Measurements from ENCODE around the gene PCED1B.

PCED1B gene

DNA sequence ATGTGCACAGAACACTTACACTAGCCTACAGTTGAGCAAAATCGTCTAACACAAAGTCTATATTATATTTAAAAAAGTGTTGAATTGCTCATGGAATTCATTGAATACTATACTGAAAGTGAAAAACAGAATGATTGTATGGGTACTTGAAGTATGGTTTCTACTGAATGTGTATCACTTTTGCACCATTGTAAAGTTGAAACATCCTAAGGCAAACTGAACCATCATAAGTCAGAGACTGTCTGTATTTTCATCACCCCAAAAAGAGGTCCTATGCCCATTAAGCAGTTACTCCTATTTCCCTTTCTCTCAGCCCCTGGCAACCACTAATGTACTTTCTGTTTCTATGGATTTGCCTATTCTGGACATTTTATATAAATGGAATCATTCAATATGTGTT, 4.8 kb downstream of the PCED1B start:
- TF ChIP-seq, protein P1, sequence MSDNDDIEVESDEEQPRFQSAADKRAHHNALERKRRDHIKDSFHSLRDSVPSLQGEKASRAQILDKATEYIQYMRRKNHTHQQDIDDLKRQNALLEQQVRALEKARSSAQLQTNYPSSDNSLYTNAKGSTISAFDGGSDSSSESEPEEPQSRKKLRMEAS (IDR thresholded peaks at IDR 0.05; ENCODE audit: low read depth, low read length): no peak
- no peak for TF ChIP-seq MYC (IDR thresholded peaks at IDR 0.05; ENCODE audit: low read depth, low read length)
- no peak for TF ChIP-seq CTCF (IDR thresholded peaks at IDR 0.05; ENCODE audit: low read depth, low read length)
- no peak for TF ChIP-seq POLR2A (IDR thresholded peaks at IDR 0.05; ENCODE audit: extremely low read depth, insufficient read length)
- no peak for DNase-seq (ENCODE audit: low read depth)

DNA sequence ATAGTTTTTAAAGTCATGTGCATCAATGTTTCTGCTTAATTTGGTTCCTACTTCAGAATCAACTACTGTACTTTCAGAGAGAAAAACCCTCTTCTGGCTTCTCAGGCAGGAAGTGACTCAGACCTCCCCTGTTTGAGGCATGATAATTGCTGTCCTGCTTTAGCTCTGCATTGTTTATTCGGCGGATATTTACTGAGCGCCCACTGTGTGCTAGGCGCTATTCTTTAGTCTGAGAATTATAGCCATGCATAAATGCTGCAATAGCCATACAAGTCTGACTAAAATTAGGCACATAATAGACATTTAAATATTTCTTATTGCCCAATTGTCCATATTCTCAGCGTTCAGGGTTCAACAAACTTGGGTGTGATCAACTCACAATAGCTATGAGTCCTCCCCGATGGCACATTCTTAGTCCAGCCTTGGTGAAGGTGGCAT, 6.4 kb downstream of the PCED1B start:
- TF ChIP-seq CTCF (IDR thresholded peaks at IDR 0.05; ENCODE audit: low read depth, low read length): no peak
- TF ChIP-seq POLR2A (IDR thresholded peaks at IDR 0.05; ENCODE audit: extremely low read depth, insufficient read length): no peak
- no peak for TF ChIP-seq MYC (IDR thresholded peaks at IDR 0.05; ENCODE audit: low read depth, low read length)
- TF ChIP-seq, protein P1 (IDR thresholded peaks at IDR 0.05; ENCODE audit: low read depth, low read length): peak; percentile 15; the same call in 1 of the 2 replicates
- peak; percentile 67 for DNase-seq (ENCODE audit: low read depth)
- peak overlapping the region; percentile 23 for H3K4me3 ChIP-seq (ENCODE audit: low read depth, low read length)

More for the DNA sequence above, 4.8 kb downstream of the PCED1B start:
- no peak overlapping the region for H3K4me3 ChIP-seq (ENCODE audit: low read depth, low read length)

DNA sequence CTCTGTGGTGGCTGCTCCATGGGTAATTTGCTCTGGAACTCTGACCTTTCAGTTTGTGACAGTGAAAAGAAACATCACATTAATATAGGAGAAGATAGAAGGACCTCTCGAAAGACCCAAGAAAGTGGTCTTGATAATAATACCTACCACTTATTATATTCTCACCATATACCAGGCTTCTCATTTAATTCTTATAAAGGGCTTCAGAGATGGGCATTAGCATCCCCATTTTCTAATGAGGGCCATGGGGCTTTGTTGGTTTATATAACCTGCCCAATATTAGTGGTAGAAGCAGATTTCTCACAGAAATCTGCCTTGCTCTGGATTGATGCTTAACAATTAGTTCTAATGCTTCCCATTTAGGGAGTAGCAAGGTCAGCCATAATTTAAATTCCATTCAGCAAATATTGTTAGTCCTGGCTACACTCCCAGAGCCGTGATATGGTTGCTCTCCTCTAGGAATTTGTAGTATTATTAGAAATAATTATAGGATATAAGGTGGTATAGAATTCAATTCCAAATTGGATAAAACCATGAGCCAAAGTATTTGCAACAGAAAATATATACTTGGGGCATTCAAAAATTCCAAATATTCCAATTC, 7.8 kb downstream of the PCED1B start:
- H3K4me3 ChIP-seq (ENCODE audit: low read depth, low read length): no peak overlapping the region
- no peak for DNase-seq (ENCODE audit: low read depth)
- TF ChIP-seq, protein P1 (IDR thresholded peaks at IDR 0.05; ENCODE audit: low read depth, low read length): no peak
- TF ChIP-seq CTCF (IDR thresholded peaks at IDR 0.05; ENCODE audit: low read depth, low read length) (no peak), MYC (IDR thresholded peaks at IDR 0.05; ENCODE audit: low read depth, low read length) (no peak), POLR2A (IDR thresholded peaks at IDR 0.05; ENCODE audit: extremely low read depth, insufficient read length) (no peak)

DNA sequence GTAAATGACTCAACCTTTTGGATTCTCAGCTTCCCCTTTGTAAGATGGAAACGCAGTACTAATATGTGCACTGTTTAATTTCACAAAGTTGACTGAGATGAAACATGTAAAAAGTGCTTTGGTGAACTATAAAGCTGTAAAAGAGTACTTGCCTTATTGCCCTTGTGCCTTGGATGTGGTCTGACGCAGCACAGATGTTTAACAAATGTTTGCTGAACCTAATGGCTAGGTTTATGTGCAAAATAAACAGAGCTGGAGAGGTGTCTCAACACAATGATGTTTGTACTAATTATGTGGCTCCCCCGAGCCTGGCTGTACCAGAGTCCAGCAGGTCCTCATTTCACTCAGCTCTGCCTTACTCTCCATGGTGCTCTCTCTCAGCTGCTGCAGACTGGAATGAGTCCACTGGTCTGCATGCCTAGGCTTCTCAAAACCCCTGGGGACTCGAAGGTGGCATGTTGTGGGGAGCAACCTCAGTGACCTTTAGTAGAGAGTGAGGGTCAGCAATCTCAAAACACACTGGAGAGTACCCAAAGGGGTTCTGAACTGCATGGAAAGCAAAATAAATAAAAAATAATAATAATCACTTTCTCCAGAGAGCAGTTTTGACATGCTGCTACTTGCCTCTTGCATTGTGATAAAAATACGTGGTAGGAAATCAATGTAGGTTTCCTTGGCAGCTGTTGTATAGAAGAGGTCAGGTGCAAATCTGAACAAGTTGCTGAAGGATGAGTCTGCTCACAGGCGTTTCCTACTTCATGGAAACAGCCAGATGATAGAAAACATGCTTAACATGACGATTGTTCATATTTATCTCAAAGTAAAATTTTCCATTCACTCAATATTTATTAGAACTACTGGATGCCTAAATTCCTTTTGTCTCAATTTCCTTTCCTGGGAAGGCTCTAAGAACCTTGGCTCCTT, 8.9 kb downstream of the PCED1B start:
- TF ChIP-seq MYC (IDR thresholded peaks at IDR 0.05; ENCODE audit: low read depth, low read length) (no peak), POLR2A (IDR thresholded peaks at IDR 0.05; ENCODE audit: extremely low read depth, insufficient read length) (no peak), CTCF (IDR thresholded peaks at IDR 0.05; ENCODE audit: low read depth, low read length) (no peak)
- TF ChIP-seq, protein P1 (IDR thresholded peaks at IDR 0.05; ENCODE audit: low read depth, low read length): no peak
- no peak for DNase-seq (ENCODE audit: low read depth)
- H3K4me3 ChIP-seq (ENCODE audit: low read depth, low read length): no peak overlapping the region

DNA sequence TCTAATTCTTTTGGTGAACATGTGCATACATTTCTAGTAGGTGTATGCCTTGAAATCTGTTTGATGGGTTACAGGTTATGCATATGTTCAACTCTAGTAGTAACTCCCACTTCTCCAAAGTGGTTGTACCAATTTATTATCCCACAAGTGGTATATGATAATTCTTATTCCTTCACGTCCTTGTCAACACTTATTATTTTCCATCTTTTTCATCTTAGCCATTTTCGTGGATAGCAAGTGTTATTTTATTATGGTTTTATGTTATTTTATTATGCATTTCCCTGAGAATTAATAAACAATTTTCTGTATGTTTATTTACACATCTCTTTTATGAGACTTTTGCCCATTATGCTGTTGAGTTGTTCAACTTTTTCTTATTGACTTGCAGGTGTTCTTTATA, 11.6 kb downstream of the PCED1B start:
- no peak overlapping the region for H3K4me3 ChIP-seq (ENCODE audit: low read depth, low read length)
- TF ChIP-seq, protein P1 (IDR thresholded peaks at IDR 0.05; ENCODE audit: low read depth, low read length): no peak
- TF ChIP-seq MYC (IDR thresholded peaks at IDR 0.05; ENCODE audit: low read depth, low read length): no peak
- no peak for TF ChIP-seq CTCF (IDR thresholded peaks at IDR 0.05; ENCODE audit: low read depth, low read length)
- no peak for TF ChIP-seq POLR2A (IDR thresholded peaks at IDR 0.05; ENCODE audit: extremely low read depth, insufficient read length)
- DNase-seq (ENCODE audit: low read depth): no peak
